NCI-H446 (cell line): ENCODE data around the gene TECPR2.
"Not testable (repeated sequence)": the region's sequence is repeated elsewhere in the genome, so short reads cannot be mapped to it uniquely, and the experiment has no call there.

Experiments
- DNase-seq, 2 experiments: peaks; one replicate each; lab custom pipeline; 2025; lab: John Stamatoyannopoulos, UW

The TECPR2 gene, protein sequence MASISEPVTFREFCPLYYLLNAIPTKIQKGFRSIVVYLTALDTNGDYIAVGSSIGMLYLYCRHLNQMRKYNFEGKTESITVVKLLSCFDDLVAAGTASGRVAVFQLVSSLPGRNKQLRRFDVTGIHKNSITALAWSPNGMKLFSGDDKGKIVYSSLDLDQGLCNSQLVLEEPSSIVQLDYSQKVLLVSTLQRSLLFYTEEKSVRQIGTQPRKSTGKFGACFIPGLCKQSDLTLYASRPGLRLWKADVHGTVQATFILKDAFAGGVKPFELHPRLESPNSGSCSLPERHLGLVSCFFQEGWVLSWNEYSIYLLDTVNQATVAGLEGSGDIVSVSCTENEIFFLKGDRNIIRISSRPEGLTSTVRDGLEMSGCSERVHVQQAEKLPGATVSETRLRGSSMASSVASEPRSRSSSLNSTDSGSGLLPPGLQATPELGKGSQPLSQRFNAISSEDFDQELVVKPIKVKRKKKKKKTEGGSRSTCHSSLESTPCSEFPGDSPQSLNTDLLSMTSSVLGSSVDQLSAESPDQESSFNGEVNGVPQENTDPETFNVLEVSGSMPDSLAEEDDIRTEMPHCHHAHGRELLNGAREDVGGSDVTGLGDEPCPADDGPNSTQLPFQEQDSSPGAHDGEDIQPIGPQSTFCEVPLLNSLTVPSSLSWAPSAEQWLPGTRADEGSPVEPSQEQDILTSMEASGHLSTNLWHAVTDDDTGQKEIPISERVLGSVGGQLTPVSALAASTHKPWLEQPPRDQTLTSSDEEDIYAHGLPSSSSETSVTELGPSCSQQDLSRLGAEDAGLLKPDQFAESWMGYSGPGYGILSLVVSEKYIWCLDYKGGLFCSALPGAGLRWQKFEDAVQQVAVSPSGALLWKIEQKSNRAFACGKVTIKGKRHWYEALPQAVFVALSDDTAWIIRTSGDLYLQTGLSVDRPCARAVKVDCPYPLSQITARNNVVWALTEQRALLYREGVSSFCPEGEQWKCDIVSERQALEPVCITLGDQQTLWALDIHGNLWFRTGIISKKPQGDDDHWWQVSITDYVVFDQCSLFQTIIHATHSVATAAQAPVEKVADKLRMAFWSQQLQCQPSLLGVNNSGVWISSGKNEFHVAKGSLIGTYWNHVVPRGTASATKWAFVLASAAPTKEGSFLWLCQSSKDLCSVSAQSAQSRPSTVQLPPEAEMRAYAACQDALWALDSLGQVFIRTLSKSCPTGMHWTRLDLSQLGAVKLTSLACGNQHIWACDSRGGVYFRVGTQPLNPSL (N-terminal part only)

DNA sequence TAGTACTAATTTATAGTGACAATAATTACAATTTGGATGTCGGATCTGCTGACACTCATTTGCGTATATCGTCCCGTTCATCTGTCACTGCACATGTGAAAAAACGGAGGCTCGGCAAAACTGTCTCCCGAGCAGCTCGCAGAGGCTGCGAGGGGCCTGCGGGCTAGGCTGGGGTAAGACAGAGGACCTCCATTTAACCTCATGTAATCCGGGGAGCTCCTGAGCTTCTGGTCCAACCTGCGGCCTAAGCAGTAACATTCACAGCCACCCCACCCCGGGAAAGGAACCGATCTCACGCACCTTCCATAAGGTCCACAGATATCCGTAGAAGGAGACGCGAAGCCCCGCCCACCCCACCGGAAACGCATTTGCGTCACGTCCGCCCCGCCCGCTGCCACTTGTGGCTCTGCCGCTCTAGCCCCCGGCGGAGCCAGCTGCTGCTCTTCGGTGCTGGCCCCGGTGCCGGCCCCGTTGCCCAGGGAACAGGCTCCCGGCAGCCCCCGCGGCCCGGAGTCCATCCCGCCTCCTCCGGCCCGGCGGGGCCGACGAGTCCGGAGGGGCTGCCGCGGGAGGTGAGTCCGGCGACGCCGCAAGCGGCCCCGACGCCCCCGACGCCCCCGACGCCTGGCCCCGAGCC lies at the start of gene TECPR2, which contains the start of gene CINP:
TSS of gene TECPR2 (plus strand) at position 397 of the 637 bp plus-strand sequence. CDS start 13,781 bp downstream, outside the sequence.
TSS of gene CINP (minus strand) at position 346 of the 637 bp plus-strand sequence. CDS start at position 307, 39 bp downstream.
- peak; percentile 93 to 98 for DNase-seq

DNA sequence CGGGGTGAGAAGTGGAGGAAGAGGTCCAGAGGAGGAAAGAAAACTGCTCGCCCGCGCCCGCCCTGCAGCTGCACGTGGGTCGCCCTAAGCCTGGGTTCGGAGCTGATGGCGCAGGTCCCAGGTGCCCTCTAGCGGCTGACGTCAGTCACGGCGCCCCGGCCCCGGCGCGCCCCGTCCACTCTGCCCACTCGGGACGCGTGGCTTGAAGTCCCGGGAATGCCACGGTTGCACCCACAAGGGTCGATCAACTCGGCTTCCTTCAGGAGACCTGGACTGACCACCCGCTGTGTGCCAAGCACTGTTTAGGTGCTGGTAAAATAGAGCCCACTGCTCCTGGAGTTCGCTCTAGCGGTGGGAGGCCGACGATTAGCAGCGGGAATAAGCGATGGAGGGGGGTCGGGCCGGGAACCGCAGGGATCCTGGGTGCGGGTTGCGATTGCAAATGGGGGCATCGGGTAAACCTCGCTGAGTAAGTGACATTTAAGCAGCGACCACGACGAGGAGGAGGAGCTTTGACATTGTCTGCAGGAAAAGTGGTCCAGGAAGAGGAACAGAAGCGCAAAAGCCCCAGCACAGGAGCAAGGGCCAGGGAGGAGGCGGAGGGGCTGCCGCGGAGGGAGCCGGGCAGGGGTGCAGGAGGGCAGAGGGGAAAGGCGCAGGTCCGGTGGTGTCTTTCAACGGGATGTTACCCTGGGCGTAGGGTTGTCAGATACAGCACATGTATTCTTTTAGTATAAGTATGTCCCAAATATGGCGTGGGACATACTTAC lies 48.3 kb upstream of the TECPR2 start:
- peak; percentile 50 to 83 for DNase-seq

DNA sequence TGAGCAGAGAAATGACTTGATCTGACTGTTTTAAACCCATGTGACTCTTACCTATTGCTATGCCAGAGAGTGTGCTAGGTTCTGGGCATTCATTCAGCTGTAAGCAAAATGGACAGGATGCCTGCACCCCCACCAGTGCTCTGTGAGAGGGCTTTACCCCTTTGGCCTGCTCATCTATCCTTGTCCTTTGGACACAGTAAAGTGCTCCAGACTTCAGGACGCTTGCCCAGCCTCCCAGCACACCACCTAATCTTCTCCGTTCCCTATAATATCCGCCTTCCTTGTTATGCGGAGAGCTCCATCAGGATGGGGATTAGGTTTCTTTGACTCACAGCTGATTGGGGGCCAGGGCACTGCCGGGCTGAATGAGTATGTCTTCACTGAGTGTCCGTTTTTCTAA lies 47.6 kb upstream of the TECPR2 start:
- DNase-seq, result no peak

DNA sequence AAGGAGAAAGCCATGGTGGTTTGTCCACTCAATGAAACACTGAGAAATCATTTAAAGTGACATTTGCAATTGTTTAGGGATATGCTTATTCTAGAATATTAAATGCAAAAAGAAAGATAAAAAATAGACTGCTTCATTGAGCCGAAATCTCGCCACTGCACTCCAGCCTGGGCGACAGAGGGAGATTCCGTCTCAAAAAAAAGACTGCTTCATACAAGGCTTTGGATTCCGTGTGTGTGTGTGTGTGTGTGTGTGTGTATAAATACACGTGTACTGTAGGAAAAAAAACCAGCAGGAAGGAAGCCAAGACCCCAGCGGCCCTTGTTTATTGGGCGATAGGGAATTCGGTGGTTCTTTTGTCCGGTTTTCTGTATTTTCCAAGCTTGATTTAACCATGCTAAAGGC lies 46.4 kb upstream of the TECPR2 start:
- DNase-seq, result peak; percentile 60 to 68

DNA sequence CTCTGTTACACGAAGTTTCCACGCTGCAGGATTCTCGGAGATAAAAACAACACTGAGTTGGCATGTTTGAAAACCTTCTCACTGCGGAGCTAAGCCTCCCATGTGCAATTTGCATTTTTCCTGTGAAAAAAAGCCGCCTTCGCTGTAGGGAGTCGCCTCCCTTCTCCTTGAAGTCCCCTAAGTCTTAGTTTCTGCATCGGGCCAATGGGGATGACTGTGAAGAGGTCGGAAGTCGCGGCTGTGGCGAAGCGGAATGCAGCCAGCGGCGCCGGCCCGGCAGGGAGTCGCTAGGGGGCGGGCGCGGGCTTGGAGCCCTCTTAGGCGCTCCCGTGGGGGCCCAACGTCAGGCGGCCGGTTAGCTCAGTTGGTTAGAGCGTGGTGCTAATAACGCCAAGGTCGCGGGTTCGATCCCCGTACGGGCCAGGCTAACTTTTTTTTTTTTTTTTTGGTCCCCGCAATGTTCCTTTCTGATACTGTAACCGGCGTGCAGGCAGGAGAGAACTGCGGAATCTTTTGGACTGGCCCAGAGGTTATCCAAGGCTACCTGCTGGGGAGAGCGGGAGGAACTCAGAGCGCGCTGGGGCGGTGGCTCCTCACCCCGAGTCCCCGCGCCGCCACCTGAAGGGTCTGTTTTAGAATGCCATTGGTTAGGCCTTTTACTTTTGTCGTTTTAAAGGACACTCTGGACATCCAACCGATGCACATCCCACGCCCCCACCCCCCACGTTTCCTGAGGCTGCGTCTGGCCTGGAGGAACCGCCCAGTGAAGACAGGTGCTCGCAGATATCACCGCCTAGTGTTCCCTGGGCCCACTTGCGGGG lies 45.8 kb upstream of the TECPR2 start:
- DNase-seq, result peak; percentile 79 to 93

DNA sequence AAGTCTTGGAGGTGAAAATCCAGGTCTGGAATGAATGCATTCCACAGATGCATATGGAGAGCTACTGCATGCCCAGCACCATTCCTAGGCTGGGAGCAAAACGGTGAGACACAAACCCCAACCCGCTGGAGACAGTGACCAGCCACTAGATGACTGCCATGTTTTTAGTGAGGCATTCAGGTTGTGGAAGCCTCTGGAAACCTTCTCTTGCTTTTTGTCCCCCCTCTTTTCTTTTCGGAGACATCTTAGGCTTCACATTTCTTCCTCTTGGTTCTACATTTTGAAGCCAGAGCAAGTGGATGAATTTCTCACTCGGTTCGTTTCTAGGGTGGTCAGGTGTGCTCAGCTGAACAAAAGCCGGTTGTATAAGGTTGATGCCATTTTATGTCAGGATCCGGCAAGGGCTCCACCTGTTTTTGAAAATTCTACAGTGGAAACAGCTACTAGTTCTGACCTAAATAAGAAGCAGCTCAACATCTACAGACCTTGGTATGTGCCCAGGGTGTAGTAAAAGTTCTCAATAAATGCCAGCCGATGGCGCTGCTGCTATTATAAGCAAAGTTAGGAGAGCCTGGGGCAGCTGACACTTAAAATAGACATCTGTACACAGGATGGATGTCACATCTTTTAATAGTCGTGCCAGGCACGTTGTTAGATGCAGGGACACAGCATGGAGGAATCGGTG lies 45.0 kb upstream of the TECPR2 start:
- DNase-seq, result peak in 1 of 2 experiments; percentile 59

DNA sequence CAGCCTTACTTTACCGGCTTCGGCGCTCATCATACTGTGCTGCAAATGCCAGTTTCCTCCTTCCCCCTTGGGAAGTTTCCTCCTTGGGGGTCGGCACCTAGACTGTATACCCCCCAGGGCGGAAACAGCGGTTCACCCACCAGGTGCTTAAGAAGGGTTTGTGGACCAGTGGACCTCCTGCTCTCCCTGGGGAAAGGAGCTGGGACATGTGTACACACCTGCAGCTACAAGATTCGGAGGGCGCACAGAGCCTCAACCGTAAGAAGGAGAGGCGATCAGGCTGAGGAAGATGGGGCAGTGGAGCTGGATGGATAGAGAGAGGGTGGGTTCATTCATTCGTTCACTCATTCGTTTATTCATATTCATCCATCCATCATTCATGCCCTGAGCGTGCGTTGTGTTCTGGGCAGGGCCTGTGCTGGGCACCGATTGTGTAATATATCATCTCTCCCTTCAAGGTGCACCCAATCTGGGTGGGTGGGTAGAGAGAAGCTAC lies 43.9 kb upstream of the TECPR2 start:
- DNase-seq, result peak in 1 of 2 experiments; percentile 50

DNA sequence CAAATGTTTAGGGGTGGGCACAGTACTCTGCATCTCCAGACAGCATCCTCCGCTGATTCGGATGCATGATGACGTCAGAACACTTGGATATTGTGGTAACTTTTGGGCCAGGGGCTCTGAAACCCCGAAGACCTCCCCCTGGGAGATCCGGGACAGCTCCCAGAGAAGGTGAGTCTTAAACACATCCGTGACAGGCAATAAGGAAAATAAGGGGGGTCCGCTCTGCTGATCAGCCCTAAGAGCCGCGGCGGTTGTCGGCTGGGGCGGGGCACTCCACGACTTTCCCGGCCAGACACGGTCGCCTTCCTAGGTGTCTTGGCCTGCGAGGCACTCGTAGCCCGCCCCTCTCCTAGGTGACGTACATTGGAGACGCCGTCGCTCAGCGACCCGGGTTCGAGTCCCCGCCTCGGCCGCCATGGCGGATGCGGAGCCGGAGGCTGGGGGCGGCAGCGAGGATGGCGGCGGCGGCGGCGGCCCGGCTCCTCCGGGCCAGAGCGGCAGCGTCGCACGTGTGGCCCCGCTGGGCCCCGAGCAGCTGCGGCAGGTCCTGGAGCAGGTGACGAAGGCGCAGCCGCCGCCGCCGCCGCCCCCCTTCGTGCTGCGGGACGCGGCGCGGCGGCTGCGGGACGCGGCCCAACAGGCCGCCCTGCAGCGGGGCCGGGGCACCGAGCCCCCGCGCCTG lies 43.2 kb upstream of the TECPR2 start, which contains the start of gene ZNF839:
TSS of gene ZNF839 (plus strand) at position 396 of the 682 bp plus-strand sequence. CDS start at position 416, 20 bp downstream.
- DNase-seq, result peak; percentile 83 to 93

DNA sequence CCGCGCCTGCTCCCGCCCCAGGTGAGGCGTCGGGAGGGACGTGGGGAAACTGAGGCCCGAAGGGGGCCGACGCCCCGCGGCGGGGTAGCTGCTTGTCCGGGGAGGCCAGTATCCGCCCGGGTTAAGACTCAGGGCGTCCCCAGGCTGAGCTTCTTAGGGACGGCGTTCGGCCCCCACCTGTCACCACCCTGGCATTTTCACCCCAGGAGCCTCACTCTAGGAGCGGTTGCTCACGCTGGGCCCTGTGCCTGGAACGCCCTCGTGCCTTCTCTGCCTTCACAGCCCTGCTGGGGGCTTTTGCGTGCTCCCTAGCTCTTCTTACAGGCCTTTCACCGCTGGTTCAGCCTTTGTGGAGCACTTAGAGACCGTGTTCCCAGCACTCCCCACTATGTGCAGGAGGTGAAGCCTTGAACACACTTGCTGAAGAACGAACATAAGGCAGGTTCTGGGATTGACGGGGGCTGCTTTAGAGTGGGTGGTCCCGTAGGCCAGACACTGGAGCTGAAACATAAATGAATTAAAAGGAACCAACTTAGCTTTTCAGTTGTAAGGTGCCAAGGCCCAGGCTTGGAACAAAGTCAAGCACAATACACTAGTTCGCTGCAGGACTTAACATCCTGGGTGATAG lies 42.6 kb upstream of the TECPR2 start:
- DNase-seq, result peak in 1 of 2 experiments; percentile 23

DNA sequence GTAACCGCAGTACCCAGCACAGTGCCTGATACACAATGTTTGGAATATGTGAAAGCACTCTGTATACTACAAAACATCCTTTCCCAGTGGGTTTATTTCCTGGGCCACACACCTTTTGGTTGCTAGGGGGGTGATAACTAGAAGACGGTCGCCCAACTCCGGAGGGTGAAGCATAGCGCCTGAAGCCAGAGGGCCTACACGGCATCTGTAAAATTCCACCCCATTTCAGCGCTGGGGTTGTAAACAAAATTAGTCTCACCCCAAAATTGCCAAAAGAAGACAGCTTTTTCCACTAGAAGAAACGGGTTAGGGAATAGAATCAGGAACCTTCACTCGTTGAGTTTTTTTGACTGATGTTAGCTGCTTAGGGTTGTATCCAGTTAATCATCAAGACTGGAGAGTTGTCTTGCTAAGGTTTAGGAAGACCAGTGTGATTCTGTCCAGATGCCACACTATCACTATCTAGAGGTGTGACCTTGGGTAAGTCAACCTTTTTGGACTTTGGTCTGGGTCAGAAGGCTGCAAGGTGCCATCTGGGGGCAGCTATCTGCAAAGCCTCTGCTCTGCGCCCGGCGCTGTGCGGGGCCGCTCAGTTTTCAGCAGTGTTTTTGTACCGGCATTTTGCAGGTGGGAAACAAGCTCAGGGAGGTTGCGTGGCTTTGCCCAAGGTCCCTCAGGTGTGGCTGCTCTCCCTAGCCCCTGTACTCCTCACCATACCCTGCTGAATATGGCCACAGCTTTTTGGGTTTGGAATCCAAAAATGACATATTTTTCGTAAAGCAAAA lies 41.9 kb upstream of the TECPR2 start:
- DNase-seq, result no peak

DNA sequence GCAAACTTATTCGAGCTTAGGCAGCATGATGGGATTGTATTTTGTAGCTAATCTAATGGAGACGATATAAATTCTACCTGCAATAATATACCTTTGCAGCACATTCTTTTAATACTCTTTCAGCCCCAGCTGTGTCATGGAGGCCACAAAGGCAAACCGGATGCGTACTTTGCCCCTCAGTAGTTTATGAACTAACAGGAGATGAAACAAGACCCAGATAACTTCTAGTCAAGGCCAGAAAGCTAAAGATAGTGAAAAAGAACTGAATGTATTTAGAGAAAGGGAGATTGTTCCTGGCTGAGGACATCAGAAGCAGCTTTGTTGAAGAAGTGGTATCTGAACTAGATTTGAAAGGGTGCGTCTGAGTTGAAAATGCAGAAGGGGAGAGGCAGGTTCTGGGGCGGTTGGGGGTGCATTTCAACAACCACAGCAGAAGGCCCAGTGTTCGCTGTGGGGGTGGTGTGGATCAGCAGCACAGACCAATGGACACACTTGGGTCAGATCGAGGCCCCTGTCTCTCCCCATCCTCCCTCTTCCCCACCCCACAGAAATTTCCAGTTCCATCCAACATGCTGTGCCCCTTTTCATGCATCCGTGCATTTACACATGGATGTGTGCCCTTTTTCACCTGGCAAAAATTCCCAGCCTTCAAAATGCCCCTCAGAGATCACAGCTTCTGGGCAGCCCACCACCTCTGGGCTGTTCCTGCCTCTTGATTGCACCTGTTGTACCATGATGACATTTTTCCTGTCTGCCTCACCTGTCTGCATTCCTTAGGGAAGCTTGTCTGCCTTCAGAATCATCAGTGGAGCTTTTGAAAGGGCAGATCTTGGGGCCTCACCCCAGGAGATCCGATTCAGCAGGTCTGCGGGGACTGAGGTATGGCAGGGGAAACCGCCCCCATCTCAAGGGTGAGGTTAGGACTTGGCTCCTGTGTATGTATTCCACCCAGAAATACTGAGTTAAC lies 41.0 kb upstream of the TECPR2 start:
- DNase-seq, result no peak

DNA sequence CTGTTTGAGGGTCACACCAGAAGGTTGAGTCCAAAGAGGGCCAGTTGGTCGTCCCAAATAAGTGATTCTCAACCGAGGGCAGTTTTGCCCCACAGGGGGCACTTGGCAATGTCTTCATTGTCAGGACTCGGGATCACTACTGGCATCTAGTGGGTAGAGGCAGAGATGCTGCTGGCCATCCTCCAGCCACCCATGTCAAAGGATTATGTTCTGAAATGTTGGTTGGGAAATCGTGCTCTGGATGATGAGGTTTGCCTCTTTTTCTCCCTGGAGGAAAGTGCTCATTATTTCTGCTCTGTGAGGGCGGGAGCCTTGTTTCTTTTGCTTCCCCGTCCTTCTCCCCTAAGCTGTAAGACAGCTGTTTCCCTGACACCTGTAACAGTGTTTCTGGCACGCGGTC lies 39.6 kb upstream of the TECPR2 start:
- DNase-seq, result peak; percentile 45 to 63

DNA sequence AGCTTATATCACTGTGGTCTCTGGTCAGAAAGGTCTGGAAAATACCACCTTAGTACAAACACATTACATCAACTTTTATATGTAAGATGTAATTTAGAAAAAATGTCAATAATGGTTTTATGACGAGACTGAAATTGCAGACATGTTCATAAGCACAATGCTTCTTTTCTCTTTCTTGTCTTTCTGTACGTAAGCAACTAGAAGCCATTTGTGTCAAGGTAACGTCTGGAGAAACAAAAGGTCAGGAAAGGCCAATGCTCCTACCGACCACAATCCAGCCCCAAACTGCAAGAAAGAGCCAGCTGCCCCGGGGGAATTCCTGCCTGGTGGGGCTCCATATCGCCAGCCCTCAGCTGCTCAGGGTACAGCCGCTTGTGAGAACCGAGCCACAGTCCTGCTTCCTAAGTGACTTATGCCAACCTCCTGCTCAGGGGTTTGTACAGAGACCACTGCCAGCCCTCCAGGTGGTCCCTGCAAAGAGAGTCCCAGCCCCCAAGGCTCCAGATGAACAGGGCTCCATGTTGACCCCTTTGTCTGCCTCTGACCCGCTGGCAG lies 36.9 kb upstream of the TECPR2 start:
- no peak for DNase-seq

DNA sequence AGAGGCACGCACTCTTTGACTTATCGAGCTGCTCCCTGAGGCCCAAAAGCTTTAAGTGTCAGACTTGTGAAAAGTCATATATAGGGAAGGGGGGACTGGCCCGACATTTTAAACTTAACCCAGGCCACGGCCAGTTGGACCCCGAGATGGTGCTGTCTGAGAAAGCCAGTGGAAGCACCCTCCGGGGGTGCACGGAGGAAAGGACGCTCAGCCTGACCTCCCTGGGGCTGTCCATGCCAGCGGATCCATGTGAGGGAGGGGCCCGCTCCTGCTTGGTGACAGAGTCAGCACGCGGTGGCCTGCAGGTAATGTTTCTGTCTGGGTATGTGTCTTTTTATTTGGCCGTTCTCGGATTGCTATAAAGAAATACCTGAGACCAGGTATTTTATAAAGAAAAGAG lies 36.2 kb upstream of the TECPR2 start:
- no peak for DNase-seq

DNA sequence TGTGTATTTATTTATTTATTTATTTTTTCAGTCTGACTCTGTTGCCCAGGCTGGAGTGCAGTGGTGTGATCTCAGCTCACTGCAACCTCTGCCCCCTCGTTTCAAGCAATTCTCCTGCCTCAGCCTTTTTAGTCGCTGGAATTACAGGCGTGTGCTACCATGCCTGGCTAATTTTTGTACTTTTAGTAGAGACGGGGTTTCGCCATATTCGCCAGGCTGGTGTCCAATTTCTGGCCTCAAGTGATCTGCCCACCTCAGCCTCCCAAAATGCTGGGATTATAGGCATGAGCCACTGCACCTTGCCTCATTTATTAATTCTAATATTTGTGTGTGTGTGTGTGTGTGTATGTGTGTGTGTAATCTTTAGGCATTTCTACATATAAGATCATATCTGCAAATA lies 33.4 kb upstream of the TECPR2 start:
- DNase-seq, result not testable (repeated sequence)
